ENCODE results near the gene SLC25A11.

The SLC25A11 gene

DNA sequence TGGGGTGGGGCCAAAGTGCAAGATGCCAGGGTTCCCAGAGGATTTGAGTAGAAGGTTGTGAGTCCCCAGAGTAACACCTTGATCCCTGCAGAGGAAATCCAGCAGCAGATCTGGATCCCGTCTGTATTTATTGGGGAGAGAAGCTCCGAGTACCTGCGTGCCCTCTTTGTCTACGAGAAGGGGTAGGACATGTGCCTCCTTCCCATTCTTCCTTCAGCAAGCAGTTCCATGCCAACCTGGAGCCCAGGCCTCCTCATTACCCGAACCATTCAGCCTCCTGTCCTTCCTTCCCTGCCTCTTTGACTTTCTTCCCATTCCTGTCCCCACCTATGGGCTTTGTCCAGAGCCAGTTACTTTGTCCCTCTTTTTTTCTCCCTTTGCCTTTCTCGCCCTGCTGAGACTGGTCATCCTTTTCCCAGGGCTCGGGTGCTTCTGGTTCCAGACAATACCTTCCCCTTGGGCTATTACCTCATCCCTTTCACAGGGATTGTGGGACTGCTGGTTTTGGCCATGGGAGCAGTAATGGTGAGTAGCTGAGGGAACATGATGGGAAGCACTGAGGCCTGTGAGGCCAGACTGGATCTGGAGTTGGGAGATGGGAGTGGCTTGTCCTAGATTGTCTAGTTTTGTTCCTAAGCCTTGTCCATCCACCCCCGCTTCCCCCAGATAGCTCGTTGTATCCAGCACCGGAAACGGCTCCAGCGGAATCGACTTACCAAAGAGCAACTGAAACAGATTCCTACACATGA lies 3.1 kb upstream of the SLC25A11 start:
- Mint-ChIP-seq H3K27me3 (no peaks in the 10 kb centered on the region), H3K9me3 (ENCODE audit: low read depth) (no peaks in the 10 kb centered on the region), H3K27ac (peak overlapping the region; percentile 99), H3K36me3 (peaks cover 22% of the 10 kb centered on the region), H3K4me3 (peak overlapping the region; percentile 56), H3K4me1 (ENCODE audit: low read depth) (peaks cover 60% of the 10 kb centered on the region)

GRCh38 chr17:4941319-4941610 lies 1.4 kb upstream of the SLC25A11 start:
- H3K27me3 Mint-ChIP-seq: no peaks in the 10 kb centered on the region
- H3K27ac Mint-ChIP-seq: peak overlapping the region; percentile 99
- H3K4me3 Mint-ChIP-seq: peak overlapping the region; percentile 96
- H3K4me1 Mint-ChIP-seq (ENCODE audit: low read depth): peaks cover 63% of the 10 kb centered on the region
- peaks cover 14% of the 10 kb centered on the region for H3K36me3 Mint-ChIP-seq
- no peaks in the 10 kb centered on the region for H3K9me3 Mint-ChIP-seq (ENCODE audit: low read depth)

GRCh38 chr17:4940555-4941318 lies 891 bp upstream of the SLC25A11 start:
- Mint-ChIP-seq H3K9me3 (ENCODE audit: low read depth) (no peaks in the 10 kb centered on the region), H3K27me3 (no peaks in the 10 kb centered on the region), H3K36me3 (peaks cover 13% of the 10 kb centered on the region), H3K4me3 (peak overlapping the region; percentile 96), H3K27ac (peak overlapping the region; percentile 99), H3K4me1 (ENCODE audit: low read depth) (peaks cover 65% of the 10 kb centered on the region)

DNA sequence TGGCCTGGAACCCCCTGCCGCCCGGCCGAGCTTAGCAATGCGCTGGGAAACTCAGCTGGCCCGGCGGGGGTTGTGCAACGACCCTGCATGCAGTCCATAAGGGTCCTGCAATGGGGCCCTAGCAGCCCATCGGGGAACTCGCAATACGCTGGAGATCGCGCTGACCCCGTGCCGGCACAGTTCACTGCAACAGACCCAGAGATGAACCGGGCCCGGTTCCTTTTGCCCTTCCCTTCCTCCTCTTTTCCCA lies 375 bp downstream of the SLC25A11 start:
- H3K27me3 Mint-ChIP-seq: no peaks in the 10 kb centered on the region
- peak overlapping the region; percentile 96 for H3K4me3 Mint-ChIP-seq
- peak overlapping the region; percentile 96 for H3K27ac Mint-ChIP-seq
- H3K4me1 Mint-ChIP-seq (ENCODE audit: low read depth): peaks cover 55% of the 10 kb centered on the region
- H3K9me3 Mint-ChIP-seq (ENCODE audit: low read depth): no peaks in the 10 kb centered on the region
- peaks cover 6% of the 10 kb centered on the region for H3K36me3 Mint-ChIP-seq

DNA sequence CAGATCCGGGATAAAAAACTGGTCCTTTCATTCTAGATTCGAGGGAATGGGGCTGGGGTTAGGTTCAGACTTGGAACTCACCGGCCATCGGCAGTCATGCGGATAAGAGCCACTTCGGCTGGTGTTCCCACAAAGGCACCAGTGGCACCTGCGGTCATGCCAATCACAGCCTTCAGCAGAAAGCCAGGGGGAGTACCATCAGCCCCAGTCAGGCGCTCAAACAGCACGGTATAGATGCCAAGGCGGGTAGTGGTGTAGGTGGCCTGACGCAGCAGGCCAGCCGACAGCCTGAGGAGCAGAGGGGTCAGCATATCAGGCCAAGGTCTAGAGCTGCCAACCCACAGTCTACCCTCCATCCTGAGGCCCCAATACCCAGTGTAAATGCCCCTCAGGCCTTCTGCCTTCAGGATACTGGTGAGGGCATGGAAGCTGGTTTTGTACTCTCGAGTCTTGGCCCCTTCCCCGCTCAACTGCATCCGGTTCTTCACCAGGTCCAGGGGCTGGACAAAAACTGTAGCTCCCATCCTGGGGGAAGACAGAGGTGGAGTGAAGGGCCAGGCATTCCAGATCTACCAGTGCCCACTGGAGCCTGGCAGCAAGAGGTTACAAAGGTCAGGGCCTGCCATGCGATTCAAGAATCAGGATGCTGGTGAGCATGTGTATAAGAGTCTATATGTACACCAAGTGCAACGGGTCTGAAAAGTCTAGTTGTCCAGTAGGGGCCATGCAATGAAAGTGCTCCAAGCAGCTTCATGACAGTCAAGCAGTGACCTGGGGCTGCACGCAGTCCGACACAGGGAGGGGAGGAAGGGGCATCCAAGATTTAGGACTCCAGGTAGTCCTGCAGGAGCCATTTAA lies 929 bp downstream of the SLC25A11 start:
- no peaks in the 10 kb centered on the region for H3K27me3 Mint-ChIP-seq
- H3K4me1 Mint-ChIP-seq (ENCODE audit: low read depth): peaks cover 55% of the 10 kb centered on the region
- peak overlapping the region; percentile 96 for H3K27ac Mint-ChIP-seq
- H3K36me3 Mint-ChIP-seq: peaks cover 6% of the 10 kb centered on the region
- H3K4me3 Mint-ChIP-seq: peak overlapping the region; percentile 96
- H3K9me3 Mint-ChIP-seq (ENCODE audit: low read depth): no peaks in the 10 kb centered on the region

GRCh38 chr17:4938069-4938491 lies 1.8 kb downstream of the SLC25A11 start:
- H3K27ac Mint-ChIP-seq: peak overlapping the region; percentile 96
- H3K27me3 Mint-ChIP-seq: no peaks in the 10 kb centered on the region
- H3K4me1 Mint-ChIP-seq (ENCODE audit: low read depth): peaks cover 54% of the 10 kb centered on the region
- peaks cover 5% of the 10 kb centered on the region for H3K36me3 Mint-ChIP-seq
- H3K9me3 Mint-ChIP-seq (ENCODE audit: low read depth): no peaks in the 10 kb centered on the region
- peak overlapping the region; percentile 96 for H3K4me3 Mint-ChIP-seq

DNA sequence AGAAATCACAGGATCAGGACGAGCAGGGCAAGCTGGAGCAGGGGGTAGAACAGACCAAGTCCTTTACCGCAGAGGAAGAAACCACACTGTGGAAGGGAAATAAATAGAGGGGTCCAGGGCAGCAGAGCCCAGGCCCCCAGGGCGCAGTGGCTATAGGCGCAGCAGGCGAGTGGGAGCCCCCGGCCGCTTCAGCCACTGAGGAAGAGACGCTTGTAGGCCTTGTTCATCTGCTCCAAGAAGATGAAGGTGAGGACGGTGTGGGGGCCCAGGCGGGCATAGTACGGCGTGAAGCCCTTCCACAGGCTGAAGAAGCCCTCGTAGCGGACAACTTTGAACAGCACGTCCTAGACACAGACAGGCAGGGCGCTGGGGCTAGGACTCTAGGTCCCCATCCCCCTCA lies 2.3 kb downstream of the SLC25A11 start:
- no peaks in the 10 kb centered on the region for H3K9me3 Mint-ChIP-seq (ENCODE audit: low read depth)
- peak overlapping the region; percentile 96 for H3K4me3 Mint-ChIP-seq
- no peak overlapping the region for H3K27ac Mint-ChIP-seq
- peaks cover 3% of the 10 kb centered on the region for H3K36me3 Mint-ChIP-seq
- peaks cover 49% of the 10 kb centered on the region for H3K4me1 Mint-ChIP-seq (ENCODE audit: low read depth)
- H3K27me3 Mint-ChIP-seq: no peaks in the 10 kb centered on the region

DNA sequence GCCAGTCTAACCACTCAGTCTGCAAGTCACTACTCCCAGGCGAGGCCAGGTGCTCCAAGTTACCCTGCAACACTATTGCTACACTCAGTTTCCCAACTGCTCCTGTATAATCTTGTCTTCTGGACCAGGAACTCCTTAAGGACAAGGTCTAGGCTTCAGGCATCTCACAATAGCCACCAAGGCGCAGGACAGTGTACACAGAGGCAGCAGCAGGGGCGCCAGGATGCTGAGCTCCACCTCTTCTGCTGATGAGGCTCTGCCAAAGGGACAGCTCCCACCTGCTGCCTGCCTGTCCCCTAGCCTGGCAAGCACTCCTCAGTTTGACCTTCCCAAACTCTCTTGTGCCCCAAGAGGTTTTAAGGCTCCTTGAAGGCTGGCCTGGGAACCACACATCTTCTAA lies 3.4 kb downstream of the SLC25A11 start:
- Mint-ChIP-seq H3K36me3 (no peaks in the 10 kb centered on the region), H3K9me3 (ENCODE audit: low read depth) (no peaks in the 10 kb centered on the region), H3K4me3 (peak overlapping the region; percentile 12), H3K4me1 (ENCODE audit: low read depth) (peaks cover 37% of the 10 kb centered on the region), H3K27ac (no peak overlapping the region), H3K27me3 (no peaks in the 10 kb centered on the region)

DNA sequence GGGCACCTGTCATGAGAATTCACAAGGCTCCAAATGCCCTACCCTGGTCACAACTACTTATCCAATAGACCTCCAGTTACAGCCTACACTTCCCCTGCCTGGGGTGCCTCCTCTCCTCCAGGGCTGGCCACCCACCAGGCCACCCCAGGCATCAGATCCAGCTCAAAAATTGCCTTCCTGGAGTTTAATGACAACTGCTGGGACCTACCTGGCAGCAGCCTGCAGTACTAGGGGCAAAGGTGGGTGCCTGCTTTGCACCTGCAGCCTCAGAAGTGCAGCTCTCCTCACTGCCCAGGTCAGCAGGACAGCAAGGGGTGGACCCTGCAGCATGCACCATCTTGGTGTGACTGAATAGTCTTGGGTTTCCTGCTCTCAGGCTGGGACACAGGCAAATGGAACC lies 4.2 kb downstream of the SLC25A11 start:
- peaks cover 33% of the 10 kb centered on the region for H3K4me1 Mint-ChIP-seq (ENCODE audit: low read depth)
- no peaks in the 10 kb centered on the region for H3K9me3 Mint-ChIP-seq (ENCODE audit: low read depth)
- no peaks in the 10 kb centered on the region for H3K36me3 Mint-ChIP-seq
- H3K4me3 Mint-ChIP-seq: no peak overlapping the region
- no peaks in the 10 kb centered on the region for H3K27me3 Mint-ChIP-seq
- no peak overlapping the region for H3K27ac Mint-ChIP-seq

DNA sequence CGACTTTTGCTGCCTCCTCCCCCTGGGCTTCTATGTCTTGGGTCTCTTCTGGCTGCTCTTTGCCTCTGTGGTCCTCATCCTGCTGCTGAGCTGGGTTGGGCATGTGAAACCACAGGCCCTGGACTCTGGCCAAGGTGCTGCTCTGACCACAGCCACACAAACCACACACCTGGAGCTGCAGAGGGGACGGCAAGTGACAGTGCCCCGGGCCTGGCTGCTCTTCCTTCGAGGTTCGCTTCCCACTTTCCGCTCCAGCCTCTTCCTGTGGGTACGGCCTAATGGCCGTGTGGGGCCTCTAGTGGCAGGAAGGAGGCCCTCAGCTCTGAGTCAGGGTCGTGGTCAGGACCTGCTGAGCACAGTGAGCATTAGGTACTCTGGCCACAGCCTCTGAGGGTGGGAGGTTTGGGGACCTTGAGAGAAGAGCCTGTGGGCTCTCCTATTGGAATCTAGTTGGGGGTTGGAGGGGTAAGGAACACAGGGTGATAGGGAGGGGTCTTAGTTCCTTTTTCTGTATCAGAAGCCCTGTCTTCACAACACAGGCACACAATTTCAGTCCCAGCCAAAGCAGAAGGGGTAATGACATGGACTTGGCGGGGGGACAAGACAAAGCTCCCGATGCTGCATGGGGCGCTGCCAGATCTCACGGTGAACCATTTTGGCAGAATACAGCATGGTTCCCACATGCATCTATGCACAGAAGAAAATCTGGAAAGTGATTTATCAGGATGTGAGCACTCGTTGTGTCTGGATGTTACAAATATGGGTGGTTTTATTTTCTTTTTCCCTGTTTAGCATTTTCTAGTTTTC lies 5.5 kb downstream of the SLC25A11 start:
- Mint-ChIP-seq H3K36me3 (no peaks in the 10 kb centered on the region), H3K4me1 (ENCODE audit: low read depth) (peaks cover 33% of the 10 kb centered on the region), H3K4me3 (peak overlapping the region; percentile 38), H3K9me3 (ENCODE audit: low read depth) (no peaks in the 10 kb centered on the region), H3K27ac (peak overlapping the region; percentile 34), H3K27me3 (no peaks in the 10 kb centered on the region)

- peak overlapping the region; percentile 38 for H3K4me3 Mint-ChIP-seq
- H3K27ac Mint-ChIP-seq: peak overlapping the region; percentile 34
- H3K36me3 Mint-ChIP-seq: no peaks in the 10 kb centered on the region
- peaks cover 28% of the 10 kb centered on the region for H3K4me1 Mint-ChIP-seq (ENCODE audit: low read depth)
- no peaks in the 10 kb centered on the region for H3K27me3 Mint-ChIP-seq
- no peaks in the 10 kb centered on the region for H3K9me3 Mint-ChIP-seq (ENCODE audit: low read depth)
These were observed 6.2 kb downstream of the SLC25A11 start for GRCh38 chr17:4933646-4934045.

- H3K27me3 Mint-ChIP-seq: no peaks in the 10 kb centered on the region
- H3K4me1 Mint-ChIP-seq (ENCODE audit: low read depth): peaks cover 22% of the 10 kb centered on the region
- no peaks in the 10 kb centered on the region for H3K9me3 Mint-ChIP-seq (ENCODE audit: low read depth)
- no peak overlapping the region for H3K4me3 Mint-ChIP-seq
- no peak overlapping the region for H3K27ac Mint-ChIP-seq
- H3K36me3 Mint-ChIP-seq: no peaks in the 10 kb centered on the region
These were observed 7.1 kb downstream of the SLC25A11 start for GRCh38 chr17:4932756-4933155.

GRCh38 chr17:4931963-4932362 lies 7.9 kb downstream of the SLC25A11 start, which contains the start of gene GP1BA:
TSS of gene GP1BA (plus strand) at chr17:4932277. CDS start at chr17:4932605, 328 bp downstream.
- Mint-ChIP-seq H3K9me3 (ENCODE audit: low read depth) (no peaks in the 10 kb centered on the region), H3K4me3 (no peak within 1 kb of the TSS)

GRCh38 chr17:4928881-4929280 lies 11.0 kb downstream of the SLC25A11 start:
- Mint-ChIP-seq H3K27me3 (no peaks in the 10 kb centered on the region), H3K4me3 (no peak overlapping the region), H3K9me3 (ENCODE audit: low read depth) (no peaks in the 10 kb centered on the region), H3K4me1 (ENCODE audit: low read depth) (peaks cover 5% of the 10 kb centered on the region), H3K36me3 (peaks cover 3% of the 10 kb centered on the region), H3K27ac (no peak overlapping the region)

More at GRCh38 chr17:4931963-4932362, 7.9 kb downstream of the SLC25A11 start, which contains the start of gene GP1BA:
- Mint-ChIP-seq H3K27ac (no peak within 1 kb of the TSS), H3K36me3 (peaks cover 3% of the 10 kb centered on the region), H3K4me1 (ENCODE audit: low read depth) (peaks cover 19% of the 10 kb centered on the region), H3K27me3 (no peaks in the 10 kb centered on the region)

Measured in activated naive CD8-positive, alpha-beta T cell (primary cell).